Mammary epithelial cell (primary cell): ENCODE measurements around the gene SPACA1.

Experiments used
- EZH2 ChIP-seq: IDR thresholded peaks from 2 replicates; pipeline ENCODE4 v1.6.1; 2012; ENCODE audit warnings: low read length, inconsistent platforms, borderline replicate concordance
- TF ChIP-seq, protein P1 (sequence below), 2 donors: IDR thresholded peaks in 1 of 2; conservative IDR thresholded peaks in 1 of 2; 2 replicates each; pipeline ENCODE4 v1.5.1; 2011 to 2012; ENCODE audit warnings: inconsistent platforms in 2 of 2, low read length in 2 of 2, mild to moderate bottlenecking in 2 of 2, control low read depth in 1 of 2, low read depth in 1 of 2; ENCODE audit not compliant: insufficient read depth in 1 of 2; ENCODE audit errors: extremely low read depth in 1 of 2

DNA sequence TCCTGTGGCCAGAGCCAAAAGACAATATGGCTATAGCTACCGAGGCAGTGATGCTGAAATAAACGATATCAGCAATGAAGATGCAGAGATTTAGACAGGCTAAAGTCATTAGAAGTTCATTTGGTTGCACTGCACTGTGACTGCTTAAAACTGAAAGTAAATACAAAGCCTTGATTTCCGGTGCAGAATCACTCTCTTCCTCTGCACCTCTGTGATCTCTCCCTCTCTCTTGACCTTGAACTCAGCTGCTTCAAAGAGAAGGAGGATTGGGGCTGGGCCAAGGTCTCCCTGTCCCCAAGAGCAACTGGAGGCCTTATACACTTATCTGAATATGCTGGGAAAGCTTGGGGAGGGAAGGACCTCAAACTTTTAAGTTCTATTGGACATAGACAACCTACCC is 34.6 kb upstream of the SPACA1 start:
- TF ChIP-seq, protein P1, sequence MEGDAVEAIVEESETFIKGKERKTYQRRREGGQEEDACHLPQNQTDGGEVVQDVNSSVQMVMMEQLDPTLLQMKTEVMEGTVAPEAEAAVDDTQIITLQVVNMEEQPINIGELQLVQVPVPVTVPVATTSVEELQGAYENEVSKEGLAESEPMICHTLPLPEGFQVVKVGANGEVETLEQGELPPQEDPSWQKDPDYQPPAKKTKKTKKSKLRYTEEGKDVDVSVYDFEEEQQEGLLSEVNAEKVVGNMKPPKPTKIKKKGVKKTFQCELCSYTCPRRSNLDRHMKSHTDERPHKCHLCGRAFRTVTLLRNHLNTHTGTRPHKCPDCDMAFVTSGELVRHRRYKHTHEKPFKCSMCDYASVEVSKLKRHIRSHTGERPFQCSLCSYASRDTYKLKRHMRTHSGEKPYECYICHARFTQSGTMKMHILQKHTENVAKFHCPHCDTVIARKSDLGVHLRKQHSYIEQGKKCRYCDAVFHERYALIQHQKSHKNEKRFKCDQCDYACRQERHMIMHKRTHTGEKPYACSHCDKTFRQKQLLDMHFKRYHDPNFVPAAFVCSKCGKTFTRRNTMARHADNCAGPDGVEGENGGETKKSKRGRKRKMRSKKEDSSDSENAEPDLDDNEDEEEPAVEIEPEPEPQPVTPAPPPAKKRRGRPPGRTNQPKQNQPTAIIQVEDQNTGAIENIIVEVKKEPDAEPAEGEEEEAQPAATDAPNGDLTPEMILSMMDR (conservative IDR thresholded peaks at IDR 0.05 in 1 of 2, IDR thresholded peaks at IDR 0.05 in 1 of 2; ENCODE audit: extremely low read depth in 1 of 2, insufficient read depth in 1 of 2, low read depth in 1 of 2, low read length in 2 of 2) = no peak
- no peak for TF ChIP-seq EZH2
